GM12865 (cell line): ENCODE data around the gene IFNL1.

ENCODE experiments used
- DNase-seq: peaks from one replicate; pipeline ENCODE4 v3.0.0; 2010; ENCODE audit warnings: low read depth
- H3K4me3 ChIP-seq: 2 replicates; pipeline ENCODE4 v1.5.1; 2011; ENCODE audit warnings: mild to moderate bottlenecking, low read depth, low read length, control low read depth
- CTCF ChIP-seq: IDR thresholded peaks from 2 replicates; pipeline ENCODE4 v1.5.1; 2011; ENCODE audit warnings: low read length, control low read depth, low read depth, inconsistent platforms; ENCODE audit not compliant: insufficient read depth; ENCODE audit errors: missing control alignments

The IFNL1 gene

GRCh38 chr19:39276740-39277139 lies 19.5 kb upstream of the IFNL1 start:
- DNase-seq, result no peak
- no peak overlapping the region for H3K4me3 ChIP-seq
- no peak for TF ChIP-seq CTCF

GRCh38 chr19:39277598-39277997 lies 18.6 kb upstream of the IFNL1 start:
- H3K4me3 ChIP-seq, result no peak overlapping the region
- DNase-seq, result no peak
- no peak for TF ChIP-seq CTCF

- no peak overlapping the region for H3K4me3 ChIP-seq
- no peak for TF ChIP-seq CTCF
- no peak for DNase-seq
Measured at GRCh38 chr19:39282021-39282420, 14.2 kb upstream of the IFNL1 start.

- no peak overlapping the region for H3K4me3 ChIP-seq
- TF ChIP-seq CTCF, result no peak
- no peak for DNase-seq
Measured at GRCh38 chr19:39284032-39284431, 12.2 kb upstream of the IFNL1 start.

GRCh38 chr19:39293394-39293793 lies 2.8 kb upstream of the IFNL1 start:
- TF ChIP-seq CTCF, result no peak
- no peak overlapping the region for H3K4me3 ChIP-seq
- no peak for DNase-seq

GRCh38 chr19:39296906-39297305 lies 699 bp downstream of the IFNL1 start:
- no peak overlapping the region for H3K4me3 ChIP-seq
- DNase-seq, result no peak
- TF ChIP-seq CTCF, result no peak

GRCh38 chr19:39297931-39298634 lies 1.9 kb downstream of the IFNL1 start:
- TF ChIP-seq CTCF, result no peak

More at GRCh38 chr19:39297931-39298634, 1.9 kb downstream of the IFNL1 start:
- DNase-seq, result no peak
- H3K4me3 ChIP-seq, result no peak overlapping the region
